Upper lobe of left lung (tissue), 6 donors: ENCODE results near the gene CEACAM7. TPM values are rescaled to one million over a fixed set of nuclear protein-coding genes. Genes with fewer than 3 reads are reported as not detected.

Experiments
- ATAC-seq, 2 donors: fragments of 200-7000 bp; cut with Tn5 transposase; one replicate each; pipeline ENCODE4 v1.9.1; 2022; ENCODE audit warnings: mild to moderate bottlenecking in 2 of 2, moderate library complexity in 2 of 2; ENCODE audit not compliant: low FRiP score in 2 of 2
- DNase-seq, 2 donors: peaks; one replicate each; pipeline ENCODE4 v3.0.0-alpha.2; 2019 to 2020
- H3K27ac ChIP-seq, 4 donors: fragments of 200-600 bp; sonication (generic); one replicate each; pipeline ENCODE4 v1.5.1; 2016 to 2019
- H3K27me3 ChIP-seq, 4 donors: fragments of 200-600 bp; sonication (generic); one replicate each; pipeline ENCODE4 v1.5.1; 2017 to 2019
- H3K36me3 ChIP-seq, 4 donors: fragments of 200-600 bp; sonication (generic); one replicate each; pipeline ENCODE4 v1.5.1; 2016 to 2019
- H3K4me1 ChIP-seq, 4 donors: fragments of 200-600 bp; sonication (generic); one replicate each; pipeline ENCODE4 v1.5.1; 2018 to 2019
- H3K4me3 ChIP-seq, 4 donors: fragments of 200-600 bp; sonication (generic); one replicate each; pipeline ENCODE4 v1.5.1; 2017 to 2019; ENCODE audit warnings: mild to moderate bottlenecking in 2 of 4, moderate library complexity in 1 of 4
- H3K9me3 ChIP-seq, 4 donors: fragments of 200-600 bp; sonication (generic); one replicate each; pipeline ENCODE4 v1.5.1; 2018 to 2019
- EP300 ChIP-seq, 4 donors: sonication (generic); formaldehyde crosslinking; IDR thresholded peaks; one replicate each; pipeline ENCODE4 v1.5.1; 2017; ENCODE audit warnings: antibody characterized with exemption in 4 of 4, control low read depth in 2 of 4
- POLR2A ChIP-seq, 4 donors: fragments of 450-650 bp; IDR thresholded peaks; one replicate each; pipeline ENCODE4 v1.5.1; 2016 to 2017; ENCODE audit warnings: antibody characterized with exemption in 4 of 4, mild to moderate bottlenecking in 2 of 4
- POLR2AphosphoS5 ChIP-seq, 2 donors: sonication (generic); formaldehyde crosslinking; IDR thresholded peaks; one replicate each; pipeline ENCODE4 v1.5.1; 2017; ENCODE audit warnings: antibody characterized with exemption in 2 of 2
- WGBS, 2 donors: methylation state at CpG; one replicate each; pipeline ENCODE4 v1.1.5; 2017 to 2018; 5-methylcytosine and 5-hydroxymethylcytosine counted together
- total RNA-seq, 6 donors: library from RNA; depleted of rRNA in 4 of 6; stranded (reverse); fragments of >200 nt in 4 of 6; gene quantifications; one replicate each; pipeline versions ENCODE4 v1.1.0 to v1.2.1, GENCODE V29; 2016 to 2021
- TF ChIP-seq, protein P1 (sequence below), 6 experiments: fragments of 450-650 bp in 4 of 6; fragments of 200-600 bp in 2 of 6; sonication (generic) in 2 of 6; IDR thresholded peaks; one replicate each; pipeline ENCODE4 v1.5.1; 2016 to 2019; ENCODE audit warnings: antibody characterized with exemption in 6 of 6
- donor health status: DM: no; HTN: no; CAD: no; lungs with moderate emphysema.
- donor health status: DM: no; HTN: yes; CAD: no; lungs with severe emphysema.

Gene CEACAM7
- total RNA-seq, 6 donors from 2014 or later = 0.23 to 0.30 (median 0.27) TPM; not detected in 3

DNA sequence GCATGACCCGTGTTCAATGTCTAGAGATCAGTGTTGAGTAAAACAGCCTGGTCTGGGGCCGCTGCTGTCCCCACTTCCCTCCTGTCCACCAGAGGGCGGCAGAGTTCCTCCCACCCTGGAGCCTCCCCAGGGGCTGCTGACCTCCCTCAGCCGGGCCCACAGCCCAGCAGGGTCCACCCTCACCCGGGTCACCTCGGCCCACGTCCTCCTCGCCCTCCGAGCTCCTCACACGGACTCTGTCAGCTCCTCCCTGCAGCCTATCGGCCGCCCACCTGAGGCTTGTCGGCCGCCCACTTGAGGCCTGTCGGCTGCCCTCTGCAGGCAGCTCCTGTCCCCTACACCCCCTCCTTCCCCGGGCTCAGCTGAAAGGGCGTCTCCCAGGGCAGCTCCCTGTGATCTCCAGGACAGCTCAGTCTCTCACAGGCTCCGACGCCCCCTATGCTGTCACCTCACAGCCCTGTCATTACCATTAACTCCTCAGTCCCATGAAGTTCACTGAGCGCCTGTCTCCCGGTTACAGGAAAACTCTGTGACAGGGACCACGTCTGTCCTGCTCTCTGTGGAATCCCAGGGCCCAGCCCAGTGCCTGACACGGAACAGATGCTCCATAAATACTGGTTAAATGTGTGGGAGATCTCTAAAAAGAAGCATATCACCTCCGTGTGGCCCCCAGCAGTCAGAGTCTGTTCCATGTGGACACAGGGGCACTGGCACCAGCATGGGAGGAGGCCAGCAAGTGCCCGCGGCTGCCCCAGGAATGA is 18.9 kb upstream of the CEACAM7 start:
- Histone ChIP-seq H3K27me3 (no peaks in the 10 kb centered on the region), H3K9me3 (no peaks in the 10 kb centered on the region), H3K36me3 (no peaks in the 10 kb centered on the region), H3K27ac (peak overlapping the region in 2 of 4 donors; percentile 72 to 79), H3K4me1 (peaks cover 0 to 13% (median 5%) of the 10 kb centered on the region in 4 donors), H3K4me3 (peak overlapping the region in 3 of 4 donors; percentile 22 to 44 (median 43))
- peak; percentile 83 to 90 for ATAC-seq
- 17 to 25% methylated on average over 19 to 25 of the region's 26 CpGs for WGBS, 2 donors
- DNase-seq = peak; percentile 76 to 88
- TF ChIP-seq EP300 (IDR thresholded peaks at IDR 0.05) (no peak), POLR2AphosphoS5 (IDR thresholded peaks at IDR 0.05) (no peak), POLR2A (IDR thresholded peaks at IDR 0.05) (no peak)
- TF ChIP-seq, protein P1, sequence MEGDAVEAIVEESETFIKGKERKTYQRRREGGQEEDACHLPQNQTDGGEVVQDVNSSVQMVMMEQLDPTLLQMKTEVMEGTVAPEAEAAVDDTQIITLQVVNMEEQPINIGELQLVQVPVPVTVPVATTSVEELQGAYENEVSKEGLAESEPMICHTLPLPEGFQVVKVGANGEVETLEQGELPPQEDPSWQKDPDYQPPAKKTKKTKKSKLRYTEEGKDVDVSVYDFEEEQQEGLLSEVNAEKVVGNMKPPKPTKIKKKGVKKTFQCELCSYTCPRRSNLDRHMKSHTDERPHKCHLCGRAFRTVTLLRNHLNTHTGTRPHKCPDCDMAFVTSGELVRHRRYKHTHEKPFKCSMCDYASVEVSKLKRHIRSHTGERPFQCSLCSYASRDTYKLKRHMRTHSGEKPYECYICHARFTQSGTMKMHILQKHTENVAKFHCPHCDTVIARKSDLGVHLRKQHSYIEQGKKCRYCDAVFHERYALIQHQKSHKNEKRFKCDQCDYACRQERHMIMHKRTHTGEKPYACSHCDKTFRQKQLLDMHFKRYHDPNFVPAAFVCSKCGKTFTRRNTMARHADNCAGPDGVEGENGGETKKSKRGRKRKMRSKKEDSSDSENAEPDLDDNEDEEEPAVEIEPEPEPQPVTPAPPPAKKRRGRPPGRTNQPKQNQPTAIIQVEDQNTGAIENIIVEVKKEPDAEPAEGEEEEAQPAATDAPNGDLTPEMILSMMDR (IDR thresholded peaks at IDR 0.05) = peak; percentile 66 to 98 (median 94)

DNA sequence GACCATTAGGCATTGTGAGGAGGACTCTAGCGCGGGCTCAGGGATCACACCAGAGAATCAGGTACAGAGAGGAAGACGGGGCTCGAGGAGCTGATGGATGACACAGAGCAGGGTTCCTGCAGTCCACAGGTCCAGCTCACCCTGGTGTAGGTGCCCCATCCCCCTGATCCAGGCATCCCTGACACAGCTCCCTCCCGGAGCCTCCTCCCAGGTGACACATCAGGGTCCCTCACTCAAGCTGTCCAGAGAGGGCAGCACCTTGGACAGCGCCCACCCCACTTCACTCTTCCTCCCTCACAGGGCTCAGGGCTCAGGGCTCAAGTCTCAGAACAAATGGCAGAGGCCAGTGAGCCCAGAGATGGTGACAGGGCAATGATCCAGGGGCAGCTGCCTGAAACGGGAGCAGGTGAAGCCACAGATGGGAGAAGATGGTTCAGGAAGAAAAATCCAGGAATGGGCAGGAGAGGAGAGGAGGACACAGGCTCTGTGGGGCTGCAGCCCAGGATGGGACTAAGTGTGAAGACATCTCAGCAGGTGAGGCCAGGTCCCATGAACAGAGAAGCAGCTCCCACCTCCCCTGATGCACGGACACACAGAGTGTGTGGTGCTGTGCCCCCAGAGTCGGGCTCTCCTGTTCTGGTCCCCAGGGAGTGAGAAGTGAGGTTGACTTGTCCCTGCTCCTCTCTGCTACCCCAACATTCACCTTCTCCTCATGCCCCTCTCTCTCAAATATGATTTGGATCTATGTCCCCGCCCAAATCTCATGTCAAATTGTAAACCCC is 17.5 kb upstream of the CEACAM7 start:
- no peaks in the 10 kb centered on the region for H3K36me3 ChIP-seq
- DNase-seq (peak in 1 of 2 donors; percentile 29), ATAC-seq (no peak)
- H3K27ac ChIP-seq = no peak overlapping the region
- no peak overlapping the region for H3K4me3 ChIP-seq
- TF ChIP-seq POLR2A (IDR thresholded peaks at IDR 0.05) (no peak), POLR2AphosphoS5 (IDR thresholded peaks at IDR 0.05) (no peak), EP300 (IDR thresholded peaks at IDR 0.05) (no peak)
- TF ChIP-seq, protein P1 (IDR thresholded peaks at IDR 0.05) = no peak
- peaks cover 0 to 13% (median 5%) of the 10 kb centered on the region in 4 donors for H3K4me1 ChIP-seq
- no peaks in the 10 kb centered on the region for H3K9me3 ChIP-seq
- WGBS, 2 donors = 47 to 48% methylated on average over 8 to 10 of the region's 10 CpGs
- no peaks in the 10 kb centered on the region for H3K27me3 ChIP-seq

GRCh38 chr19:41703602-41704293 is 15.7 kb upstream of the CEACAM7 start:
- H3K27ac ChIP-seq = no peak overlapping the region
- no peaks in the 10 kb centered on the region for H3K9me3 ChIP-seq
- H3K4me1 ChIP-seq = peaks cover 4 to 19% (median 5%) of the 10 kb centered on the region in 4 donors
- peak in 1 of 2 donors; percentile 15 for DNase-seq
- no peak for ATAC-seq
- TF ChIP-seq POLR2A (IDR thresholded peaks at IDR 0.05) (no peak), POLR2AphosphoS5 (IDR thresholded peaks at IDR 0.05) (no peak), EP300 (IDR thresholded peaks at IDR 0.05) (no peak)
- TF ChIP-seq, protein P1 (IDR thresholded peaks at IDR 0.05) = no peak
- no peaks in the 10 kb centered on the region for H3K27me3 ChIP-seq
- H3K36me3 ChIP-seq = no peaks in the 10 kb centered on the region
- no peak overlapping the region for H3K4me3 ChIP-seq
- WGBS, 2 donors = 20 to 75% methylated on average over 1 to 8 of the region's 8 CpGs

DNA sequence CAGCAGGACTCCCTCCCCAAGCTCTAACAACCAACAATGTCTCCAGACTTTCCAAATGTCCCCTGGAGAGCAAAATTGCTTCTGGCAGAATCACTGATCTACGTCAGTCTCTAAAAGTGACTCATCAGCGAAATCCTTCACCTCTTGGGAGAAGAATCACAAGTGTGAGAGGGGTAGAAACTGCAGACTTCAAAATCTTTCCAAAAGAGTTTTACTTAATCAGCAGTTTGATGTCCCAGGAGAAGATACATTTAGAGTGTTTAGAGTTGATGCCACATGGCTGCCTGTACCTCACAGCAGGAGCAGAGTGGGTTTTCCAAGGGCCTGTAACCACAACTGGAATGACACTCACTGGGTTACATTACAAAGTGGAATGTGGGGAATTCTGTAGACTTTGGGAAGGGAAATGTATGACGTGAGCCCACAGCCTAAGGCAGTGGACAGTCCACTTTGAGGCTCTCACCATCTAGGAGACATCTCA is 14.1 kb upstream of the CEACAM7 start:
- TF ChIP-seq POLR2A (IDR thresholded peaks at IDR 0.05) = no peak
- no peak for TF ChIP-seq POLR2AphosphoS5 (IDR thresholded peaks at IDR 0.05)
- TF ChIP-seq, protein P1 (IDR thresholded peaks at IDR 0.05) = no peak
- TF ChIP-seq EP300 (IDR thresholded peaks at IDR 0.05) = no peak
- H3K36me3 ChIP-seq = no peaks in the 10 kb centered on the region
- no peak for ATAC-seq
- DNase-seq = peak in 1 of 2 donors; percentile 1
- peaks cover 4 to 14% (median 5%) of the 10 kb centered on the region in 4 donors for H3K4me1 ChIP-seq
- H3K9me3 ChIP-seq = no peaks in the 10 kb centered on the region
- H3K27ac ChIP-seq = no peak overlapping the region
- 55 to 56% methylated on average over 3 of the region's 3 CpGs for WGBS, 2 donors
- no peak overlapping the region for H3K4me3 ChIP-seq
- H3K27me3 ChIP-seq = no peaks in the 10 kb centered on the region
